Spinal cord (tissue), 10 donors: Measurements from ENCODE around the gene KLHL11. TPM values are rescaled to one million over a fixed set of nuclear protein-coding genes. Genes with fewer than 3 reads are reported as not detected.

ENCODE experiments used
- DNase-seq, 6 donors: peaks; one replicate each; pipeline versions ENCODE4 v3.0.0 to v3.0.0-alpha.2; 2013 to 2015; ENCODE audit warnings: low spot score in 6 of 6, low read depth in 4 of 6
- H3K27ac ChIP-seq: one replicate; pipeline ENCODE4 v1.5.1; 2013; ENCODE audit warnings: low read depth, low read length, control low read depth
- H3K27me3 ChIP-seq: one replicate; pipeline ENCODE4 v1.6.1; 2013; ENCODE audit warnings: low read length; ENCODE audit not compliant: control insufficient read depth, insufficient read depth
- H3K36me3 ChIP-seq: one replicate; pipeline ENCODE4 v1.6.1; 2013; ENCODE audit warnings: low read length; ENCODE audit not compliant: control insufficient read depth, insufficient read depth
- H3K4me1 ChIP-seq: one replicate; pipeline ENCODE4 v1.6.1; 2013; ENCODE audit warnings: low read length; ENCODE audit not compliant: control insufficient read depth, insufficient read depth
- H3K4me3 ChIP-seq: one replicate; pipeline ENCODE4 v1.5.1; 2013; ENCODE audit warnings: low read depth, low read length, control low read depth
- H3K9me3 ChIP-seq: one replicate; pipeline ENCODE4 v1.6.1; 2013; ENCODE audit warnings: low read length; ENCODE audit not compliant: control insufficient read depth, insufficient read depth
- WGBS: methylation state at CpG from one replicate; pipeline ENCODE4 v1.1.5; 2013; ENCODE audit warnings: missing lambda C conversion rate; ENCODE audit not compliant: insufficient coverage; 5-methylcytosine and 5-hydroxymethylcytosine counted together
- polyA plus RNA-seq, 2 donors: library from polyadenylated mRNA; unstranded; fragments of 120-200 nt; gene quantifications; one replicate each; pipeline ENCODE4 v1.2.1, GENCODE V29; 2013; ENCODE audit not compliant: insufficient read length in 2 of 2
- total RNA-seq, 2 donors: library from RNA; depleted of rRNA in 1 of 2; stranded (reverse); fragments of 120-200 nt in 1 of 2; fragments of >200 nt in 1 of 2; gene quantifications; one replicate each; pipeline versions ENCODE4 v1.2.3 to v1.2.4, GENCODE V29; 2013 to 2014
- donor health status: healthy.

The KLHL11 gene
- total and polyA plus RNA-seq, 4 donors, result 11.1 to 64.6 (median 23.5) TPM

DNA sequence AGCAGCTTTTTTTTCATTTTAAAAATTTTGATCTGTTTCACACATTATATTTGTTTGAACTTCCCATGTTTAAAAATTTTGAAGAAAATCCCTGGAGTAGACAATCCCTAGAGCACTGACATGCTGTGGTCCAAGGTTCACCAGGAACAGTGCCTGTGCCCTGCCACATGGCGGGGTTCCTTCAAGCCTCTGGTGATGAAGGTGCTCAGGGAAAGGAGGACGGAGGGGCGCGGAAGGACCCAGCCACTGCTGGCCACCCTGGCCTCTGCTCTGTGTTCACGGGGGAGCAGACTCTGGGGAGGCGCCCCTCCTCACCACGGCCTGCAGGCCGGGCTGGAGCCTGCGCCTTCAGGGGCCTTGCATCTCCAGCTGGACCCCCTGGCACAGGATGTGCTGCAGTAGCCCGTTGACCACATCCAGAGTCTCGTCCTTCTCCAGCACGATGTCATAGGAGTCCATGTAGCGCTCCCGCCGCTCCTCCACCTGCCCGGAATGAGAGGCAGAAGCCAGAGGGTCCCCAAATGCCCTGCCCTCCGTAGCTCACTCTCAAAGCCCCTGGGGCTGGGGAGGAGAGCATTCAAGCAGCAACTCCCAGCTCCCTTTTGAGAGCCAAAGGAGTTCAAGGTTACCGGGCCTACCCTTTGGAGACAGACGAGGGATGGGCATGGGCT, 39.9 kb downstream of the KLHL11 start:
- H3K27me3 ChIP-seq, result no peaks in the 10 kb centered on the region
- peaks cover 55% of the 10 kb centered on the region for H3K36me3 ChIP-seq
- DNase-seq, result no peak
- 91% methylated on average over 17 of the region's 19 CpGs for WGBS
- no peak overlapping the region for H3K27ac ChIP-seq
- H3K9me3 ChIP-seq, result no peaks in the 10 kb centered on the region
- H3K4me3 ChIP-seq, result no peak overlapping the region
- H3K4me1 ChIP-seq, result no peaks in the 10 kb centered on the region

DNA sequence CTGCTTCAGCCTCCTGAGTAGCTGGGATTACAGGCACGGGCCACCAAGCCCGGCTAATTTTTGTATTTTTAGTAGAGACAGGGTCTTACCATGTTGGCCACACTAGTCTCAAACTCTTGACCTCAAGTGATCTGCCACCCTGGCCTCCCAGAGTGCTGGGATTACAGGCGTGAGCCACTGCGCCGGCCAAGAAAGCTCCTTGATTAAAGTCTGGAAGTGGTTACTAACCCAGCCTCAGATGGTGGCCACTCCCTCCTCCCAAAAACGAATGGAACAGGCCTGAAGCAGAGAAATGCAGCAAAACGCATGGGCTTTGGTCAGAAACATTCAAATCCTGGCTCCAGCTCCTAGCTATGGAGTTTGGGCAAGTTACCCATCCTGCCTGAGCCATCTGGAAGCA, 41.1 kb downstream of the KLHL11 start:
- H3K36me3 ChIP-seq, result peaks cover 54% of the 10 kb centered on the region
- DNase-seq, result no peak
- whole genome bisulfite sequencing, result 80% methylated on average over 7 of the region's 7 CpGs

DNA sequence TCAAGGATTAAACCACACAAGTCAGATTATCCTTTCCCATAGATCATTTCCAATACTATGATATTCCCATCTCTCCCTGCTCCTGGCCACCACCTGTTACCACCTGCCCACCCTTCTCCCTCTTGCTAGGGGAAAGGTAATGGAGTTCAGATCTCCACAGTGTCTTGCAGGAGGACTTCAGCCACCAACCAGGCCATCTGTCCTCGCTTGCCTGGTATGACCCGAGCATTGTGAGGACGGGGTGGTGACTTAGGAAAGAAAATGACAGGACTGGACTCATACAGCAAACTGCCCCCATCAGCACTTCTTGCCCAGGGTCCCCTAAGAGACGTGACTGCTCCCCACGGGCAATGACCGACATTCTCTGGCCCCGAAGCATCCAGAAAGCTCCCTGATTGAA, 41.6 kb downstream of the KLHL11 start:
- DNase-seq, result no peak
- H3K4me3 ChIP-seq, result no peak overlapping the region
- WGBS, result 79% methylated on average over 5 of the region's 7 CpGs
- no peaks in the 10 kb centered on the region for H3K4me1 ChIP-seq
- no peak overlapping the region for H3K27ac ChIP-seq
- H3K9me3 ChIP-seq, result no peaks in the 10 kb centered on the region
- H3K27me3 ChIP-seq, result no peaks in the 10 kb centered on the region
- H3K36me3 ChIP-seq, result peaks cover 51% of the 10 kb centered on the region

More for the DNA sequence above, 41.1 kb downstream of the KLHL11 start:
- no peaks in the 10 kb centered on the region for H3K4me1 ChIP-seq
- no peaks in the 10 kb centered on the region for H3K27me3 ChIP-seq
- H3K9me3 ChIP-seq, result no peaks in the 10 kb centered on the region
- peak overlapping the region; percentile 7 for H3K27ac ChIP-seq
- H3K4me3 ChIP-seq, result no peak overlapping the region

DNA sequence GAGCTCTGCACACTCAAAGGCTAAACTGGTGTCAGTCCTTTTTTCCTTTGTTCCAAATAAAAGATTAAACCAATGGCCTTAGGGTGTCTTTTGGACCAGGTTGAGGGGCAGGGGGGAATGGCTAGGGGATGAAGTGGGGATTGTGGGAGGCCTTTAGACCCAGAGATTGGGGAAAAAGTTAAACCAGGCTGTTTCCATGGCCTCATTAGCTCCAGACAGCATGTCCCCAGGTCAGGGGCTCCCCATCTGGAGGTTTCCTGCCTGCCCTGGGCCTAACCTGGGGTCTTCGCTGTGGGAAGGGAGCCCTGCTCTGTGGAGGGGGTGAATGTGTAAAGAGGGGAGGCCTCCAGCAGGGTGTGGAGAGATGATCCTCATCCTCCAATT, 42.1 kb downstream of the KLHL11 start:
- H3K27ac ChIP-seq, result no peak overlapping the region
- H3K4me1 ChIP-seq, result no peaks in the 10 kb centered on the region
- no peak overlapping the region for H3K4me3 ChIP-seq
- WGBS, result no CpG with 5 or more reads among the region's 1 CpG
- no peaks in the 10 kb centered on the region for H3K9me3 ChIP-seq
- DNase-seq, result no peak
- no peaks in the 10 kb centered on the region for H3K27me3 ChIP-seq
- H3K36me3 ChIP-seq, result peaks cover 49% of the 10 kb centered on the region

DNA sequence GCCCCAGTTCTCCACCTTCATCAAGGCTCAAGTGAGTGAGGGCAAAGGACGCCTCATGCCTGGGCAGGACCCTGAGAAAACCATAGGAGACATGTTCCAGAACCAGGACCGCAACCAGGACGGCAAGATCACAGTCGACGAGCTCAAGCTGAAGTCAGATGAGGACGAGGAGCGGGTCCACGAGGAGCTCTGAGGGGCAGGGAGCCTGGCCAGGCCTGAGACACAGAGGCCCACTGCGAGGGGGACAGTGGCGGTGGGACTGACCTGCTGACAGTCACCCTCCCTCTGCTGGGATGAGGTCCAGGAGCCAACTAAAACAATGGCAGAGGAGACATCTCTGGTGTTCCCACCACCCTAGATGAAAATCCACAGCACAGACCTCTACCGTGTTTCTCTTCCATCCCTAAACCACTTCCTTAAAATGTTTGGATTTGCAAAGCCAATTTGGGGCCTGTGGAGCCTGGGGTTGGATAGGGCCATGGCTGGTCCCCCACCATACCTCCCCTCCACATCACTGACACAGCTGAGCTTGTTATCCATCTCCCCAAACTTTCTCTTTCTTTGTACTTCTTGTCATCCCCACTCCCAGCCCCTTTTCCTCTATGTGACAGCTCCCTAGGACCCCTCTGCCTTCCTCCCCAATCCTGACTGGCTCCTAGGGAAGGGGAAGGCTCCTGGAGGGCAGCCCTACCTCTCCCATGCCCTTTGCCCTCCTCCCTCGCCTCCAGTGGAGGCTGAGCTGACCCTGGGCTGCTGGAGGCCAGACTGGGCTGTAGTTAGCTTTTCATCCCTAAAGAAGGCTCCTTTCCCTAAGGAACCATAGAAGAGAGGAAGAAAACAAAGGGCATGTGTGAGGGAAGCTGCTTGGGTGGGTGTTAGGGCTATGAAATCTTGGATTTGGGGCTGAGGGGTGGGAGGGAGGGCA, 42.7 kb downstream of the KLHL11 start:
- no peak overlapping the region for H3K27ac ChIP-seq
- H3K36me3 ChIP-seq, result peaks cover 53% of the 10 kb centered on the region
- no peak for DNase-seq

DNA sequence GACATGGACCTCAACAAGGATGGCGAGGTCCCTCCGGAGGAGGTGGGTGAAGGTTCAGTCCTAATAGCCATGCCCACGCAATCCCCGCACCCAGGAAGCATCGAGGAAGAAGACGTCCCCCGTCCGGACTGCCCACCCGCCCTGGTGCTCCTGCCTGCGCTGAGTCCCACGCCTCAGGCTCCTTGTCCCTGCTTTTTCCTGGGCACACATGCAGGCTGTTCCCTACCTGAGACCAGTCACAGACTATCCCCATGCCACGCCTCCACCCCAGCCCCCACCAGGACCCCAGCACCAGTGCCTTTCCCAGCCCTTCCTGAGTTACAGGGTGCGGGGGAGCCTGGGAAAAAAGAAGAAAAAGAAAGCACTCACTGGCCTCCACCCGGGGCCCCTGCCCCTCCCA, 43.4 kb downstream of the KLHL11 start:
- no peak overlapping the region for H3K27ac ChIP-seq
- WGBS, result 91% methylated on average over 14 of the region's 14 CpGs
- DNase-seq, result no peak
- no peak overlapping the region for H3K4me3 ChIP-seq
- no peaks in the 10 kb centered on the region for H3K9me3 ChIP-seq
- no peaks in the 10 kb centered on the region for H3K27me3 ChIP-seq
- H3K36me3 ChIP-seq, result peaks cover 50% of the 10 kb centered on the region
- no peaks in the 10 kb centered on the region for H3K4me1 ChIP-seq

More for the DNA sequence above, 42.7 kb downstream of the KLHL11 start:
- 75% methylated on average over 9 of the region's 12 CpGs for WGBS
- no peaks in the 10 kb centered on the region for H3K9me3 ChIP-seq
- no peaks in the 10 kb centered on the region for H3K27me3 ChIP-seq
- no peaks in the 10 kb centered on the region for H3K4me1 ChIP-seq
- no peak overlapping the region for H3K4me3 ChIP-seq

DNA sequence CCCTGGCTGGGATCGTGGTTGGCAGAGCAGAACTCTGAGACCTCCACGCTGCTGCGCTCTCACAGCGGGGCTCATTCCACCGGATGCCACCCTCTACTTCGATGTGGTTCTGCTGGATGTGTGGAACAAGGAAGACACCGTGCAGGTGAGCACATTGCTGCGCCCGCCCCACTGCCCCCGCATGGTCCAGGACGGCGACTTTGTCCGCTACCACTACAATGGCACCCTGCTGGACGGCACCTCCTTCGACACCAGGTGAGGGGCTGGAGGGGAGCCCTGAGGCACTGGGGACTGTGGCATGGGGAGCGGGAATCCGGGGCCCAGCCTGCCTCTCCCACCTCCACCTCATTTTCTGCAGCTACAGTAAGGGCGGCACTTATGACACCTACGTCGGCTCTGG, 47.2 kb downstream of the KLHL11 start:
- Histone ChIP-seq H3K36me3 (peaks cover 27% of the 10 kb centered on the region), H3K27me3 (no peaks in the 10 kb centered on the region), H3K27ac (no peak overlapping the region), H3K4me1 (peaks cover 8% of the 10 kb centered on the region), H3K4me3 (no peak overlapping the region), H3K9me3 (no peaks in the 10 kb centered on the region)
- WGBS, result 90% methylated on average over 8 of the region's 20 CpGs
- DNase-seq, result no peak

DNA sequence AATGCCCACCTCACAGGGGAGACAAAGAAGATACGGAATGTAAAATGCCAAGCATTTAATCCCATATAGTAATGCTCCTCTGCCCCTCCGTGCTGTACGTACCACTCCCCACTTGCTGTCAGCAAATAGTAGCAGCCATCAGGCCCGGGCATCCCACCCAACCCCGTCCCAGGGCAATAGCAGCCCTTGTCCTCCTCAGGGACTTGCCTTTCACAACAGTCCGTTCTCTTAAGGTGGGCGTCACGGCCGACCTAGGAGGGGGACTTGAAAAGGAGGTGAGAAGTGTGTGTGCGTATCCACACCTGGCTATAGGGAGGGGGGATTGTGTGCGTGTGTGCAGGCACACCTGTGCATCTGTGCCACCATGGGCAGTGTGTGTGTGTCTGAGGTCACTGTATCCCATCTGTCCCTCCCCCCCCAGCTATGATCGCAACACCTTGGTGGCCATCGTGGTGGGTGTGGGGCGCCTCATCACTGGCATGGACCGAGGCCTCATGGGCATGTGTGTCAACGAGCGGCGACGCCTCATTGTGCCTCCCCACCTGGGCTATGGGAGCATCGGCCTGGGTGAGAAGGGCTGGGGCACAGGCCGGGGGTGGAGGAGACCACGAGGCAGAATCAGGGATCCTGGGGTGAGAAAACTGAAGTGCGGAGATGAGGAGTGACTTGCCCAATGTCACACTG, 48.4 kb downstream of the KLHL11 start:
- no peak overlapping the region for H3K27ac ChIP-seq
- no peaks in the 10 kb centered on the region for H3K27me3 ChIP-seq
- DNase-seq, result no peak
- H3K4me1 ChIP-seq, result peaks cover 20% of the 10 kb centered on the region
- no peaks in the 10 kb centered on the region for H3K9me3 ChIP-seq
- peaks cover 27% of the 10 kb centered on the region for H3K36me3 ChIP-seq
- WGBS, result 98% methylated on average over 20 of the region's 23 CpGs
- no peak overlapping the region for H3K4me3 ChIP-seq

DNA sequence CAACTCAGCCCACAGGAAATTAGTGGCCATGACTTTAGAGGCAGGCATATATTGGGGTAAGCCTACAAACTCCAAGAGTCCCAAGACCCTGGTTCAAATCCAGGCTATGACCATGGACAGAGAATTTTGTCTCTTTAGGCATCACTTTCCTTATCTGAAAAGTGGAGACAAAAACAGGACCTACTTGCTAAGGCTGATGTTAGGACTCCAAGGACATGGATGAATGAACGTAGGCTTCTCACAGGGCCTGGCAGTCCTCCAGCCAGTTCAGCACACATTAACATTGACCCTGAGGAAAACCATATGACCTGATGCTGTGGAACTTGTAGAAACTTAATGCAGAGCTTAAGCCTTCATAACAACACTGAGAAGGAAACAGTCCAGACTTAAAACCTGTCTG, 51.0 kb downstream of the KLHL11 start:
- no CpG with 5 or more reads among the region's 1 CpG for WGBS
- Histone ChIP-seq H3K9me3 (no peaks in the 10 kb centered on the region), H3K27me3 (no peaks in the 10 kb centered on the region), H3K27ac (no peak overlapping the region), H3K4me3 (no peak overlapping the region), H3K36me3 (peaks cover 22% of the 10 kb centered on the region), H3K4me1 (peaks cover 40% of the 10 kb centered on the region)
- no peak for DNase-seq
